ENCODE measurements around the gene COBLL1.
"Not testable (repeated sequence)": the region's sequence is repeated elsewhere in the genome, so short reads cannot be mapped to it uniquely, and the experiment has no call there.

The COBLL1 gene

GRCh38 chr2:164841719-164842623 lies at the start of gene COBLL1:
Gene COBLL1, minus strand, starts transcription at chr2:164841823. Its CDS starts 627 bp downstream, at chr2:164841196.
- DNase-seq: no peak

- DNase-seq: no peak
Observed at GRCh38 chr2:164890544-164890943, 48.9 kb upstream of the COBLL1 start.

GRCh38 chr2:164888592-164888991 lies 47.0 kb upstream of the COBLL1 start:
- no peak for DNase-seq

- DNase-seq: no peak
Observed at GRCh38 chr2:164887434-164888144, 46.0 kb upstream of the COBLL1 start.

- no peak for DNase-seq
Observed at GRCh38 chr2:164882276-164882675, 40.7 kb upstream of the COBLL1 start.

- DNase-seq: no peak
Observed at GRCh38 chr2:164881524-164881923, 39.9 kb upstream of the COBLL1 start.

GRCh38 chr2:164879901-164880535 lies 38.4 kb upstream of the COBLL1 start:
- DNase-seq: no peak

- no peak for DNase-seq
Observed at GRCh38 chr2:164877927-164878326, 36.3 kb upstream of the COBLL1 start.

GRCh38 chr2:164877169-164877568 lies 35.5 kb upstream of the COBLL1 start:
- no peak for DNase-seq

- DNase-seq: no peak
Observed at GRCh38 chr2:164875334-164876205, 33.9 kb upstream of the COBLL1 start.

GRCh38 chr2:164873210-164873908 lies 31.7 kb upstream of the COBLL1 start:
- DNase-seq: no peak

- DNase-seq: no peak
Observed at GRCh38 chr2:164871404-164871803, 29.8 kb upstream of the COBLL1 start.

- no peak for DNase-seq
Observed at GRCh38 chr2:164869420-164869772, 27.8 kb upstream of the COBLL1 start.

GRCh38 chr2:164868563-164869419 lies 27.2 kb upstream of the COBLL1 start:
- no peak for DNase-seq

GRCh38 chr2:164867779-164868397 lies 26.3 kb upstream of the COBLL1 start:
- no peak for DNase-seq

- not testable (repeated sequence) for DNase-seq
Observed at GRCh38 chr2:164866381-164866780, 24.8 kb upstream of the COBLL1 start.

- no peak for DNase-seq
Observed at GRCh38 chr2:164860694-164861042, 19.0 kb upstream of the COBLL1 start.

- not testable (repeated sequence) for DNase-seq
Observed at GRCh38 chr2:164859906-164860693, 18.5 kb upstream of the COBLL1 start.

GRCh38 chr2:164859251-164859818 lies 17.7 kb upstream of the COBLL1 start:
- no peak for DNase-seq
